Suprapubic skin (tissue), 3 donors: Measurements from ENCODE around the gene SOWAHC.
"Not testable (repeated sequence)": the region's sequence is repeated elsewhere in the genome, so short reads cannot be mapped to it uniquely, and the experiment has no call there.

Source experiments
- POLR2AphosphoS5 ChIP-seq, 3 donors: sonication (generic); formaldehyde crosslinking; IDR thresholded peaks; one replicate each; pipeline ENCODE4 v1.6.1; 2017; ENCODE audit warnings: antibody characterized with exemption in 3 of 3
- TF ChIP-seq, protein P1 (sequence below), 2 donors: fragments of 200-600 bp in 1 of 2; fragments of 450-650 bp in 1 of 2; sonication (generic) in 1 of 2; IDR thresholded peaks; one replicate each; pipeline ENCODE4 v1.5.1; 2016 to 2019; ENCODE audit warnings: antibody characterized with exemption in 2 of 2, mild to moderate bottlenecking in 1 of 2, moderate library complexity in 1 of 2

DNA sequence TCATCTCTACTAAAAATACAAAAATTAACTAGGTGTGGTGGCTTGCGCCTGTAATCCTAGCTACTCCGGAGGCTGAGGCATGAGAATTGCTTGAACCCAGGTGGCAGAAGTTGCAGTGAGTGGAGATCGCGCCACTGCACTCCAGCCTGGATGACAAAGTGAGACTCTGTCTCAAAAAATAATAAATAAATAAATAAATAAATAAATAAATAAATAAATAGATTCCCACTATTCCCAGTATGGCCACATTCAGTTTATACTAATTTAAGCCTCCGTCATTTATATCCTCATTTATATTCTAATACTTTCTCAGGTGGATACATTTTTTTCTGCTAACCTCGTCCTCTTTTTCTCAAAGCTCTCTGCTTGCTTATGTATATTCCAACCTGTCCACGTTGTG lies 14.2 kb downstream of the SOWAHC start:
- TF ChIP-seq, protein P1, sequence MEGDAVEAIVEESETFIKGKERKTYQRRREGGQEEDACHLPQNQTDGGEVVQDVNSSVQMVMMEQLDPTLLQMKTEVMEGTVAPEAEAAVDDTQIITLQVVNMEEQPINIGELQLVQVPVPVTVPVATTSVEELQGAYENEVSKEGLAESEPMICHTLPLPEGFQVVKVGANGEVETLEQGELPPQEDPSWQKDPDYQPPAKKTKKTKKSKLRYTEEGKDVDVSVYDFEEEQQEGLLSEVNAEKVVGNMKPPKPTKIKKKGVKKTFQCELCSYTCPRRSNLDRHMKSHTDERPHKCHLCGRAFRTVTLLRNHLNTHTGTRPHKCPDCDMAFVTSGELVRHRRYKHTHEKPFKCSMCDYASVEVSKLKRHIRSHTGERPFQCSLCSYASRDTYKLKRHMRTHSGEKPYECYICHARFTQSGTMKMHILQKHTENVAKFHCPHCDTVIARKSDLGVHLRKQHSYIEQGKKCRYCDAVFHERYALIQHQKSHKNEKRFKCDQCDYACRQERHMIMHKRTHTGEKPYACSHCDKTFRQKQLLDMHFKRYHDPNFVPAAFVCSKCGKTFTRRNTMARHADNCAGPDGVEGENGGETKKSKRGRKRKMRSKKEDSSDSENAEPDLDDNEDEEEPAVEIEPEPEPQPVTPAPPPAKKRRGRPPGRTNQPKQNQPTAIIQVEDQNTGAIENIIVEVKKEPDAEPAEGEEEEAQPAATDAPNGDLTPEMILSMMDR (IDR thresholded peaks at IDR 0.05): not testable (repeated sequence)
- TF ChIP-seq POLR2AphosphoS5 (IDR thresholded peaks at IDR 0.05): not testable (repeated sequence)
